KOPT-K1 (cell line): ENCODE results near the gene NEDD4L.

Experiments
- H3K27ac ChIP-seq: fragments of 200-600 bp; sonication (generic); 2 replicates; pipeline ENCODE4 v1.5.1; 2016; ENCODE audit warnings: antibody characterized with exemption, mild to moderate bottlenecking, low read depth, low read length; ENCODE audit not compliant: poor library complexity, severe bottlenecking
- H3K36me3 ChIP-seq: fragments of 200-600 bp; sonication (generic); 2 replicates; pipeline ENCODE4 v1.5.1; 2017; ENCODE audit warnings: antibody characterized with exemption, mild to moderate bottlenecking, low read length, moderate library complexity; ENCODE audit not compliant: insufficient read depth
- H3K9me3 ChIP-seq: fragments of 200-600 bp; sonication (generic); 2 replicates; pipeline ENCODE4 v1.5.1; 2017; ENCODE audit warnings: antibody characterized with exemption, low read length, mild to moderate bottlenecking; ENCODE audit not compliant: insufficient read depth, poor library complexity, severe bottlenecking

NEDD4L gene

DNA sequence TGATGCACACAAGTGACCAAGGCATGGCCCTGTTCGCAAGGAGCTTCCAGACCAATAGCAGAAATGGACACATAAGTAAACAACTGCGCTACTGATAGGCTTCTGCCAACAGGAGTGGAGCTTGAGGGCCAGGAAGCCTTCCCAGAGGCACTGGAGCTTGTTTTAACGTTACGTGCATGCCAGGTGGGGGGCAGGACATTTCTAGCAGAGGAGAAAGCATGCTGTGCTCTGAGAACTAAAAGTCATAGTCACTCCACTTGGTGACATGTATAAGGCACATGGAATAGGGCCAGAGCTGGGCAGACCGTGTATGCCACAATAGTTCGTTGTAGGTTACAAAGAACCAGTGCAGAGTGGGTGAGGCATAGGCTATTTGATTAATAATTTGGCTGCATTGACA, 184.2 kb downstream of the NEDD4L start:
- Histone ChIP-seq H3K27ac (no peak overlapping the region), H3K9me3 (no peaks in the 10 kb centered on the region), H3K36me3 (no peaks in the 10 kb centered on the region)

DNA sequence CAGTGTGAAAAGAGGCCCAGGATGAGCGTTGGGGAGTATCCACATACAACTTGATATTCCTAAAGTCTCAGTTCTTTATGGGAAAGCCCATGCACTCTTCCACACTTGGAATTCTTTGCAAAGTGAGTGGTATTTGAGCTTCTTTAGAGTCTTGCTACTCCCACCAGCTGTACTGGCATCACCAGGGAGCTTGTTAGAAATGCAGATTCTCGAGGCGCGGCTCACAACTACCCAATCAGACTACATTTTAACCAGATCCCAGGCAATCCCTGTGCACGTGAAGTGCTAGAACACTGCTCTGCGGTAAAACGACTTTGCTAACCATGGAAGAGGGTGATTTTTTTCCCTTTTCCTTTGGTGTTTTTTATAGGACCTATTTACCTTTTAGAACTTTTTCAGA, 184.7 kb downstream of the NEDD4L start:
- Histone ChIP-seq H3K9me3 (no peaks in the 10 kb centered on the region), H3K27ac (no peak overlapping the region), H3K36me3 (no peaks in the 10 kb centered on the region)

DNA sequence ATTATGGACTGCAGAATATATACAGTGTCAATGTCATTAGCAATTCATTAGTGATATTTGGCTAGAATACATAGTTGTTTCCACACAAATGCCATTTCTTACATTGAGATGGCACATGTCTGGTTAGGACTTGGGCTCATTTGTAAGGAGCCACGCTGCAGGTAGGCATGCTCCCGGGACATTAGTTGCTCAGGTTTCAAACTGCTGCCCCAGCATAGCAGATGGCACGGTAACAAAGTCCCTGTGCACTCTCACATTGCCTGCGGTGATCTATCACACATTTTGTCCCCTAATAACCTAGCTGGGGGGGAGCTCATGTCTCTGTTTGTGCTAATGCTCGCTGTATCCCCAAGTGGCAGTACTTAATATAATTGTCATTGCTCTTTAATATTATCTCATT, 185.1 kb downstream of the NEDD4L start:
- Histone ChIP-seq H3K36me3 (no peaks in the 10 kb centered on the region), H3K27ac (no peak overlapping the region), H3K9me3 (no peaks in the 10 kb centered on the region)

DNA sequence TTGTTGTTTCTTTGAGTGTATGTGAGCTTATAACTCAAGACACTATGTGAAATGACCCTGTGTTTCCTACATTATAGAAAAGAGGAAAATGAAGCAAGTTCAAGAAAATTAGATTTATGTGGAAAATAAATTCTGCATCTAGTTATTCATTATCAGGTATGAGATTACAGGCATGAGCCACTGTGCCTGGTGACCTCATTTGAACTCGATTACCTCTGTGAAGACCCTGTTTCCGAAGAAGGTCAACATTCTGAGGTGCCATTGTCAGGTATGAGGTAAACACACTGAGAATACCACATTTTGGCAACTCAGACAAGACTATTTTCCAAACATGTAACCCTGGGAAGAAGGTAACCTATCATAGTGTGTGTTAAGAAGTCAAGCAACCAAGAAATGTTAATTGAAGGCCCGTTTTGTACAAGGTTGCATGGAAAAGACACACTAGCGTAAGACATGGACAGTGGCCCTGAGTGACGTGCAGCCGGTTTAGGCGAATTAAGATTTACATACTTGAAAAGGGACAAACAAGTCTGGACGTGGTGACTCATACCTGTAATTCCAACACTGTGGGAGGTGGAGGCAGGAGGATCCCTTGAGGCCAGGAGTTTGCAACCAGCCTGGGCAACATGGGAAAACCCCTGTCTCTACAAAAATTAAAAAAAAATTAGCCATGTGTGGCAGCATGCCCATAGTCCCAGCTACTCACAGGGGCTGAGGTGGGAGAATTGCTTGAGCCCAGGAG, 186.6 kb downstream of the NEDD4L start:
- H3K36me3 ChIP-seq, result no peaks in the 10 kb centered on the region
- H3K9me3 ChIP-seq, result no peaks in the 10 kb centered on the region
- H3K27ac ChIP-seq, result no peak overlapping the region

DNA sequence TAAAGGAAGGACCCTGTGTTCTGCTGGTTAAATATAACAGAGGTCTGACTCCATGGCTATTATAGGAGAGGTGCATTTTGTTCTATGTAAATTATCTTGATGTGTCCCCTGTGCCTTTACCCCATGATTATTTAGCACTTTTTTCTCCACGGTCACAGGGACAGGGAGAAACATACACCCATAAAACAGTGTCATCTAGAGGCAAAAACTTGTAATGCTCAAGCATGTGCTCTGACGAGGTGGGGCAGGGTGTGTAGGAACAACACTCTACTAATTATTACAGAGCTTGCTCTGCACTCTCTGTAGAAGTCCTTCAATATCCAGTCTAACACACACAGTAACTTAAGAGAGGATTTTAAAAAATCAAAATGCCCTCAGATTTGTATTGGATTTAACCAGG, 187.9 kb downstream of the NEDD4L start:
- no peaks in the 10 kb centered on the region for H3K9me3 ChIP-seq

DNA sequence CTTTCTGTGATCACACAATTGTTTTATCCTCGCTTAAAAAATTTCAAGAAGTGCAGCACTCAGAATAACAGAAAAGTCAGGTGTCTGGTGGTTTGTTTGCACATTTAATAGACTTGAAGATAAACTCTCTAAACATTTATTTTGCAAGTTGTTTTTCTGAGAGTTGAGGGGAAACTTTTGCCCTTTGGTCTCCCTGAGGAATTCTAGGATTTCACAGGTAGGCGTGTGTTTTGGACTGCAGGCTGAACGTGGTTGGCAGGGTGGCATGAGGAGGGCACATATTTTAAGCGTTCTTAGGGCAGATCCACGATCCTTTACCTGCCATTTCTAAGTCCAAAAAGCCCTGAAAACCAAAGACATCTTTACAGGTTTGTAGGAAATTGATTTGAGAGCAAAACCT, 188.6 kb downstream of the NEDD4L start:
- no peaks in the 10 kb centered on the region for H3K9me3 ChIP-seq
- H3K27ac ChIP-seq, result no peak overlapping the region
- no peaks in the 10 kb centered on the region for H3K36me3 ChIP-seq

More for the DNA sequence above, 187.9 kb downstream of the NEDD4L start:
- Histone ChIP-seq H3K27ac (no peak overlapping the region), H3K36me3 (no peaks in the 10 kb centered on the region)

GRCh38 chr18:58234359-58234741, 190.3 kb downstream of the NEDD4L start:
- Histone ChIP-seq H3K9me3 (no peaks in the 10 kb centered on the region), H3K27ac (no peak overlapping the region), H3K36me3 (no peaks in the 10 kb centered on the region)

- Histone ChIP-seq H3K27ac (no peak overlapping the region), H3K9me3 (no peaks in the 10 kb centered on the region), H3K36me3 (no peaks in the 10 kb centered on the region)
Observed at GRCh38 chr18:58235001-58235436, 191.0 kb downstream of the NEDD4L start.

- H3K27ac ChIP-seq, result no peak overlapping the region
- H3K9me3 ChIP-seq, result no peaks in the 10 kb centered on the region
- H3K36me3 ChIP-seq, result no peaks in the 10 kb centered on the region
Observed at GRCh38 chr18:58239879-58240278, 195.9 kb downstream of the NEDD4L start.

DNA sequence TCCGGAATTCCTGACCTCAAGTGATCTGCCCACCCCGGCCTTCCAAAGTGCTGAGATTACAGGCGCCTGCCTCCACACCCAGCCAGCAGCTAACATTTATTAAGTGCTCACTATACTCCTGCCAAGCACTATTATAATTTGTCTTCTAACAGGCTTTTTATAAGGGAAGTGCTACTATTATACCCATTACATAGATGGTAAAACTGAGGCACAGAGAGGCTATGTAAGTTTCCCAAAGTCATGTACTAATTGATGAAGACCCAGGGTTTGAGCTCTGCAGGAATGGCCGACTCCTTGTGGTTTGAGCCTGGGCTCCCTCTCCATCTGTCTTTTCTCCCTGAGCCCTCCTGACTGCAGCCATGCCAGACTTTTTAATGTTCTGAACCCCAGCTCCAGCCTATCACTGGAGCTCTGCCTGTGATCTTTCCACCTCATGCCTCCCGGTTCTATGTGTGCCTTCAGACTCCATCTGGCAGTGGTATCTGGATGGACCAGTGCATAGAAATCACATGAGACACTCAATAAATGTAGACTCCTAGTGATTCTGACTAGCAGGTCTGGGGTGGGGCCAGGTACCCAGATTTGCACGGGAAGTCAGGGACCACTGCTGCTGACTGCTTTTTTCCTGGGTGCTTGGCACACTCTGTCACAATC, 197.1 kb downstream of the NEDD4L start:
- no peaks in the 10 kb centered on the region for H3K9me3 ChIP-seq
- no peak overlapping the region for H3K27ac ChIP-seq
- no peaks in the 10 kb centered on the region for H3K36me3 ChIP-seq

GRCh38 chr18:58241877-58242276, 197.9 kb downstream of the NEDD4L start:
- no peaks in the 10 kb centered on the region for H3K36me3 ChIP-seq
- no peaks in the 10 kb centered on the region for H3K9me3 ChIP-seq
- H3K27ac ChIP-seq, result no peak overlapping the region

DNA sequence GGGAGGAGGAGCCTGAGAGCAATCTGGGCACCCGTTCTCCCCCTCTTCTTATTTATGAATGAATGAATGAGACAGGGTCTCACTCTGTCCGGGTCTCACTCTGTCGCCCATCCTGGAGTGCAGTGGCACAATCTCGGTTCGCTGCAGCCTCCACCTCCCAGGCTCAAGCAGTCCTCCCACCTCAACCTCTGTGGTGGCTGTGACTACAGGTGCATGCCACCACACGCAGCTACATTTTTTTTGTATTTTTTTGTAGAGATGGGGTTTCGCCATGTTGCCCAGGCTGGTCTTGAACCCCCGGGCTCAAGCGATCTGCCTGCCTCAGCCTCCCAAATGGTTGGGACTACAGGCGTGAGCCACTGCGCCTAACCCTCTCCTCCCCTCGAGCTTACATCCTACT, 198.4 kb downstream of the NEDD4L start:
- no peaks in the 10 kb centered on the region for H3K9me3 ChIP-seq
- no peaks in the 10 kb centered on the region for H3K36me3 ChIP-seq
- H3K27ac ChIP-seq, result no peak overlapping the region

DNA sequence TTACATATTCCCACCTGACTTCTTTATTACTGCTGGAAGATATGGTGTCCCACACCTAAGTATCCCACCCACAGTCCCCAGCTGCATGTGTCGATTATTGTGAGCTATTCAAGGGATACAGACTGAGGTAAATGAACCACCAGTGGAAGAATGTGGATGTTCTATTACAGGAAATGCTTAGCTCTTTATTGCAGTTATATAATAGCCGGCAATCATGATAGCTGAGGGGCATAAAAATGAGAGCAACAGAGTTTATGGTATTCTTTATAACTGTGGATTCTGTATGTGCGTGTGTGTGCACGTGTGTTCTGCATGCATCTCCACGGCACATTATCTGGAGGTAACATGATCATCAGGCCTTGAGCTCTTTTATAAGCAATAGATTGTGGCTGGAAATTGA, 198.9 kb downstream of the NEDD4L start:
- Histone ChIP-seq H3K27ac (no peak overlapping the region), H3K9me3 (no peaks in the 10 kb centered on the region), H3K36me3 (no peaks in the 10 kb centered on the region)

- Histone ChIP-seq H3K36me3 (no peaks in the 10 kb centered on the region), H3K9me3 (no peaks in the 10 kb centered on the region), H3K27ac (no peak overlapping the region)
Observed at GRCh38 chr18:58243401-58243800, 199.4 kb downstream of the NEDD4L start.

GRCh38 chr18:58247363-58247834, 203.4 kb downstream of the NEDD4L start:
- Histone ChIP-seq H3K36me3 (no peaks in the 10 kb centered on the region), H3K9me3 (no peaks in the 10 kb centered on the region), H3K27ac (no peak overlapping the region)

DNA sequence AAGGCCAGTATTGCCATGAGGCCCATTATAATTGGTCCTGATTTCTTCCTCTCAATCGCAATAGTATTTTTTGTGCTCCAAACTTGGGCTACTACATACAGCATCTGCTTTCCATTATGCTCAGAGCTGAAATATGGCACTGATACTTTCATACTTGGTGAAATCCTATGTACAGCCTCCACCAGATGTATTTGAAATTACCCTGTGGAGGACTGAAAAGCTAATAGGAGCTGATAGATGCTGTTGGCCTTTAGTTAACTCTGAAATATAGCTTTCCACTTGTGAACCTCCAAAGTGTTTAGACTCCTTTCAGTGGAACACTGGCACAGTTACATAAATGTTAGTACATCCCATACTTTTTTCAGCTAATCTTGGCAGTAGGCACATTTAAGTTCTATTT, 205.7 kb downstream of the NEDD4L start:
- H3K27ac ChIP-seq, result no peak overlapping the region
- H3K36me3 ChIP-seq, result no peaks in the 10 kb centered on the region
- no peaks in the 10 kb centered on the region for H3K9me3 ChIP-seq
